IMR-90 (cell line): ENCODE results near the gene ZFP36. TPM values are rescaled to one million over a fixed set of nuclear protein-coding genes. Genes with fewer than 3 reads are reported as not detected.

Experiments used
- ATAC-seq: fragments of 200-7000 bp; cut with Tn5 transposase; 2 replicates; pipeline ENCODE4 v1.9.1; 2020; ENCODE audit warnings: low read depth, mild to moderate bottlenecking, moderate library complexity
- BruUV-seq: library from RNA; stranded (reverse); fragments of 400-500 nt; replicated peaks from 2 replicates; lab custom pipeline; 2021; lab: Mats Ljungman, UMichigan
- CTCF ChIA-PET: fragments of 300-600 bp; formaldehyde crosslinking; extraction: SDS; loops from one replicate; lab custom pipeline; 2021; ENCODE audit warnings: antibody characterized with exemption; lab: Yijun Ruan, JAX
- POLR2A ChIA-PET: fragments of 300-600 bp; sonication (Branson Sonifier 250); formaldehyde crosslinking; loops from one replicate; lab custom pipeline; 2022; ENCODE audit warnings: antibody characterized with exemption; ENCODE audit not compliant: unreplicated experiment; lab: Charles Lee
- DNase-seq: peaks from one replicate; pipeline ENCODE4 v3.0.0; 2013
- H2AFZ ChIP-seq: replicated peaks from 2 replicates; pipeline ENCODE3; 2013; ENCODE audit warnings: low read length, mild to moderate bottlenecking; ENCODE audit not compliant: poor library complexity
- H2AK5ac ChIP-seq: 2 replicates; pipeline ENCODE4 v1.6.1; 2013; ENCODE audit warnings: low read depth, low read length, inconsistent platforms
- H2AK9ac ChIP-seq: replicated peaks from 2 replicates; pipeline ENCODE3; 2013; ENCODE audit warnings: mild to moderate bottlenecking, low read depth, low read length, moderate library complexity; ENCODE audit not compliant: poor library complexity
- H2BK120ac ChIP-seq: 2 replicates; pipeline ENCODE4 v1.6.1; 2013; ENCODE audit warnings: low read depth, low read length, inconsistent platforms
- H2BK15ac ChIP-seq: 3 replicates; pipeline ENCODE4 v1.6.1; 2013; ENCODE audit warnings: low read depth, low read length, inconsistent platforms
- H2BK20ac ChIP-seq: 2 replicates; pipeline ENCODE4 v1.6.1; 2013; ENCODE audit warnings: low read depth, mild to moderate bottlenecking, inconsistent platforms, low read length, moderate library complexity
- H2BK5ac ChIP-seq: 2 replicates; pipeline ENCODE4 v1.6.1; 2013; ENCODE audit warnings: mild to moderate bottlenecking, low read depth, low read length, inconsistent platforms; ENCODE audit not compliant: poor library complexity, severe bottlenecking
- H3K14ac ChIP-seq: replicated peaks from 2 replicates; pipeline ENCODE4 v1.6.1; 2013; ENCODE audit warnings: low read depth, low read length, inconsistent platforms
- H3K18ac ChIP-seq: 2 replicates; pipeline ENCODE4 v1.6.1; 2013; ENCODE audit warnings: low read depth, low read length, control low read depth
- H3K23ac ChIP-seq: 2 replicates; pipeline ENCODE4 v1.6.1; 2013; ENCODE audit warnings: low read depth, low read length, inconsistent platforms
- H3K27ac ChIP-seq: 2 replicates; pipeline ENCODE4 v1.5.1; 2013; ENCODE audit warnings: mild to moderate bottlenecking, control low read depth, low read length; ENCODE audit not compliant: insufficient read depth
- H3K27me3 ChIP-seq: 2 replicates; pipeline ENCODE4 v1.6.1; 2013; ENCODE audit warnings: low read length; ENCODE audit not compliant: control insufficient read depth, insufficient read depth
- H3K36me3 ChIP-seq: 2 replicates; pipeline ENCODE4 v1.6.1; 2013; ENCODE audit warnings: low read length, mixed read lengths; ENCODE audit not compliant: control insufficient read depth, insufficient read depth
- H3K4ac ChIP-seq: 2 replicates; pipeline ENCODE4 v1.6.1; 2013; ENCODE audit warnings: low read depth, low read length, inconsistent platforms
- H3K4me1 ChIP-seq: 2 replicates; pipeline ENCODE4 v1.6.1; 2013; ENCODE audit warnings: low read length, mixed read lengths; ENCODE audit not compliant: control insufficient read depth, insufficient read depth
- H3K4me2 ChIP-seq: 2 replicates; pipeline ENCODE4 v1.6.1; 2013; ENCODE audit warnings: low read depth, mild to moderate bottlenecking, control low read depth, low read length, moderate library complexity
- H3K4me3 ChIP-seq: 2 replicates; pipeline ENCODE4 v1.5.1; 2013; ENCODE audit warnings: low read depth, mild to moderate bottlenecking, control low read depth, low read length, moderate library complexity; ENCODE audit not compliant: insufficient read depth
- H3K56ac ChIP-seq: 2 replicates; pipeline ENCODE4 v1.6.1; 2013; ENCODE audit warnings: low read length, inconsistent platforms; ENCODE audit not compliant: insufficient read depth; ENCODE audit errors: extremely low read depth
- H3K79me1 ChIP-seq, 2 experiments: 2 replicates each; pipeline ENCODE4 v1.6.1; 2013; ENCODE audit warnings: low read length in 2 of 2, inconsistent platforms in 1 of 2, low read depth in 1 of 2
- H3K9ac ChIP-seq: 2 replicates; pipeline ENCODE4 v1.6.1; 2013; ENCODE audit warnings: low read depth, low read length, control low read depth
- H3K9me1 ChIP-seq: 2 replicates; pipeline ENCODE4 v1.6.1; 2013; ENCODE audit warnings: low read length, inconsistent platforms; ENCODE audit not compliant: insufficient read depth
- H3K9me3 ChIP-seq: 2 replicates; pipeline ENCODE4 v1.6.1; 2013; ENCODE audit warnings: low read length; ENCODE audit not compliant: control insufficient read depth, insufficient read depth
- H4K20me1 ChIP-seq: 2 replicates; pipeline ENCODE4 v1.6.1; 2013; ENCODE audit warnings: low read length, inconsistent platforms; ENCODE audit not compliant: insufficient read depth
- H4K5ac ChIP-seq: 2 replicates; pipeline ENCODE4 v1.6.1; 2013; ENCODE audit warnings: mild to moderate bottlenecking, low read depth, low read length, control low read depth
- H4K8ac ChIP-seq, 2 experiments: 2 replicates each; pipeline ENCODE4 v1.6.1; 2013; ENCODE audit warnings: low read depth in 2 of 2, low read length in 2 of 2, control low read depth in 1 of 2, inconsistent platforms in 1 of 2
- H4K91ac ChIP-seq: 2 replicates; pipeline ENCODE4 v1.6.1; 2013; ENCODE audit warnings: low read depth, low read length, inconsistent platforms; ENCODE audit not compliant: insufficient read depth
- BHLHE40 ChIP-seq: fragments of 150-350 bp; IDR thresholded peaks from 2 replicates; pipeline ENCODE4 v1.6.1; 2016; ENCODE audit warnings: mild to moderate bottlenecking, low read depth, low read length
- MAFK ChIP-seq: IDR thresholded peaks from 2 replicates; pipeline ENCODE4 v1.6.1; 2012; ENCODE audit warnings: low read depth, low read length, improper control_type of control experiment
- WGBS, 2 experiments: methylation state at CpG; one replicate each; pipeline versions ENCODE4 v1.1.5 to v1.1.7; 2013; ENCODE audit warnings: missing lambda C conversion rate in 2 of 2; ENCODE audit not compliant: insufficient read length in 1 of 2; ENCODE audit errors: extremely low coverage in 2 of 2; 5-methylcytosine and 5-hydroxymethylcytosine counted together
- dilution Hi-C: fragments of 300-500 bp; cut with HindIII; formaldehyde crosslinking; loops from one replicate; pipeline ENCODE4 v1.14.3; 2018; ENCODE audit warnings: low sequenced_read_pairs; ENCODE audit not compliant: unreplicated experiment
- in situ Hi-C: fragments of 300-500 bp; cut with MboI; formaldehyde crosslinking; loops from 3 replicates; pipeline ENCODE4 v1.14.3; 2019; ENCODE audit warnings: low sequenced_read_pairs, inconsistent platforms, mixed read lengths
- intact Hi-C: fragments of 100-400 bp; cut with micrococcal nuclease; formaldehyde crosslinking; loops from 2 replicates; pipeline ENCODE4 v1.10.0; 2022
- polyA plus RNA-seq, 3 experiments: library from polyadenylated mRNA; depleted of rRNA; stranded (reverse); fragments of >200 nt; gene quantifications; 2 replicates each; pipeline ENCODE4 v1.2.3, GENCODE V29; 2012; ENCODE audit warnings: low replicate concordance in 1 of 3
- total RNA-seq: library from RNA; depleted of rRNA; stranded (reverse); fragments of >200 nt; gene quantifications from 2 replicates; pipeline ENCODE4 v1.2.3, GENCODE V29; 2012

ZFP36 gene
- total and polyA plus RNA-seq, 2 of the 4 experiments (the other 2 are of a cell fraction) = 1.4 to 45.0 TPM

GRCh38 chr19:39422020-39422419 is 15.4 kb downstream of the ZFP36 start:
- H2AK5ac ChIP-seq = no peak overlapping the region
- intact Hi-C loops = no loop called here
- H2BK120ac ChIP-seq = no peak overlapping the region
- H3K79me1 ChIP-seq = peaks cover 3 to 69% of the 10 kb centered on the region in 2 experiments
- no peak overlapping the region for H3K23ac ChIP-seq
- H3K9ac ChIP-seq = no peak overlapping the region
- H3K56ac ChIP-seq = no peak overlapping the region
- H4K91ac ChIP-seq = no peak overlapping the region
- no peak overlapping the region for H3K14ac ChIP-seq
- no peak overlapping the region for H3K4me3 ChIP-seq
- H3K27me3 ChIP-seq = no peaks in the 10 kb centered on the region
- H2AK9ac ChIP-seq = peak overlapping the region; percentile 28
- TF ChIP-seq BHLHE40 = no peak
- TF ChIP-seq MAFK = peak; percentile 40; the same call in 1 of the 2 replicates
- H3K27ac ChIP-seq = no peak overlapping the region
- H2BK5ac ChIP-seq = no peak overlapping the region
- dilution Hi-C loops = no loop called here
- H2AFZ ChIP-seq = no peak overlapping the region
- no peak overlapping the region for H3K18ac ChIP-seq
- DNase-seq = no peak
- no peak overlapping the region for H2BK15ac ChIP-seq
- H3K36me3 ChIP-seq = peaks cover 73% of the 10 kb centered on the region
- peaks cover 15% of the 10 kb centered on the region for H4K20me1 ChIP-seq
- in situ Hi-C loops = no loop called here
- no peak overlapping the region for H4K8ac ChIP-seq
- no peak for ATAC-seq
- WGBS, 2 experiments = 100% methylated on average over 2 of the region's 5 CpGs; no CpG with 5 or more reads in 1 of the 2 experiments
- no peak overlapping the region for H2BK20ac ChIP-seq
- 0 out of 2 replicates have a peak, but pooled peaks cover 8% of the 10 kb centered on the region for H3K9me1 ChIP-seq
- CTCF ChIA-PET = interaction anchor here (1.3 kb wide), 1 partner anchor 24 kb away, joined by 3 read pairs; no protein-coding TSS in a partner anchor
- no peak overlapping the region for H3K4me2 ChIP-seq
- no TSS peak for BruUV-seq
- H3K4me1 ChIP-seq = no peaks in the 10 kb centered on the region
- H3K4ac ChIP-seq = no peak overlapping the region
- H4K5ac ChIP-seq = no peak overlapping the region
- no peaks in the 10 kb centered on the region for H3K9me3 ChIP-seq
- POLR2A ChIA-PET = no interaction called here
